Heart left ventricle (tissue), 16 donors: ENCODE results near the gene ATL2. TPM values are rescaled to one million over a fixed set of nuclear protein-coding genes. Genes with fewer than 3 reads are reported as not detected.
"Not testable (repeated sequence)": the region's sequence is repeated elsewhere in the genome, so short reads cannot be mapped to it uniquely, and the experiment has no call there.

Source experiments
- ATAC-seq, 4 donors: fragments of 200-7000 bp; cut with Tn5 transposase; one replicate each; pipeline ENCODE4 v1.9.1; 2020 to 2022; ENCODE audit warnings: moderate library complexity in 4 of 4, mild to moderate bottlenecking in 3 of 4, moderate number of reproducible peaks in 1 of 4
- DNase-seq, 5 donors: peaks; one replicate each; pipeline ENCODE4 v3.0.0-alpha.2; 2020
- H3K27ac ChIP-seq, 12 donors: fragments of 200-600 bp; sonication (generic) in 4 of 12; one replicate each; pipeline versions ENCODE4 v1.5.0 to v1.8.0; 2016 to 2022; ENCODE audit warnings: mild to moderate bottlenecking in 2 of 12
- H3K27me3 ChIP-seq, 9 donors: fragments of 200-600 bp; sonication (generic) in 2 of 9; one replicate each; pipeline versions ENCODE4 v1.5.1 to v1.8.0; 2016 to 2022; ENCODE audit warnings: mild to moderate bottlenecking in 3 of 9
- H3K36me3 ChIP-seq, 9 donors: fragments of 200-600 bp; sonication (generic) in 2 of 9; one replicate each; pipeline versions ENCODE4 v1.5.0 to v1.8.0; 2018 to 2022; ENCODE audit warnings: mild to moderate bottlenecking in 2 of 9
- H3K4me1 ChIP-seq, 12 donors: fragments of 200-600 bp; sonication (generic) in 4 of 12; one replicate each; pipeline versions ENCODE4 v1.5.0 to v1.8.0; 2016 to 2022; ENCODE audit warnings: mild to moderate bottlenecking in 3 of 12
- H3K4me3 ChIP-seq, 12 donors: fragments of 200-600 bp; sonication (generic) in 4 of 12; one replicate each; pipeline versions ENCODE4 v1.5.0 to v1.8.0; 2017 to 2022; ENCODE audit warnings: mild to moderate bottlenecking in 9 of 12, moderate library complexity in 4 of 12
- H3K9me3 ChIP-seq, 12 donors: fragments of 200-600 bp; sonication (generic) in 4 of 12; one replicate each; pipeline versions ENCODE4 v1.5.0 to v1.8.0; 2016 to 2022; ENCODE audit warnings: mild to moderate bottlenecking in 1 of 12
- POLR2A ChIP-seq, 2 donors: fragments of 450-650 bp; IDR thresholded peaks; one replicate each; pipeline ENCODE4 v1.6.1; 2017; ENCODE audit warnings: antibody characterized with exemption in 2 of 2, mild to moderate bottlenecking in 2 of 2, moderate library complexity in 2 of 2
- WGBS, 4 donors: extraction: QIAGEN DNeasy Blood & Tissue Kit in 2 of 4; methylation state at CpG; one replicate each; pipeline versions ENCODE4 v1.1.5 to v1.1.7; 2013 to 2018; 5-methylcytosine and 5-hydroxymethylcytosine counted together
- intact Hi-C, 10 donors: fragments of 100-400 bp; cut with DNase I; formaldehyde crosslinking; loops; one replicate each; pipeline versions ENCODE4 v1.11.1 to v1.14.2; 2022
- polyA plus RNA-seq, 2 donors: library from polyadenylated mRNA; stranded (reverse); fragments of 200-250 nt; gene quantifications; one replicate each; pipeline ENCODE4 v1.2.3, GENCODE V29; 2013
- total RNA-seq, 9 donors: library from RNA; depleted of rRNA in 2 of 9; stranded (reverse); fragments of >200 nt in 2 of 9; fragmentation: NEBNext Ultra II Directional in 3 of 9; extraction: Animal tissue kit (Norgen Biotek cat#: 25700) in 3 of 9; gene quantifications; one replicate each; pipeline versions ENCODE4 v1.1.0 to v1.2.4, GENCODE V29; 2016 to 2023
- TF ChIP-seq, protein P1 (sequence below), 12 donors: fragments of 200-600 bp; sonication (generic) in 4 of 12; IDR thresholded peaks; one replicate each; pipeline versions ENCODE4 v1.5.0 to v1.8.0; 2018 to 2022; ENCODE audit warnings: antibody characterized with exemption in 12 of 12, mild to moderate bottlenecking in 5 of 12
- donor health status: ischemic (EF 13 %, LVEDD 7.1; RV severe dilation, severe dysfunction).
- donor health status: healthy with polysubstance abuse.
- donor health status: DM: no; HTN: yes; CAD: no.
- donor health status: DM: no; HTN: no; CAD: no.
- donor health status: ischemic (EF 25% LVEDD 6.9; RV normal size, moderate dysfunction).
- donor health status: ischemic (EF 25% LVEDD 5.7; RV mildly dilated, moderate dysfunction).
- donor health status: healthy.
- donor health status: DM: yes; HTN: yes; CAD: no.
- donor health status: ischemic (EF 35%, LVEDD 5.7; RV mildly dilated, moderate dysfunction).
- donor health status: nonischemic (EF 11% LVEDD 7.7; RV severe dilation, severe dysfunction).
- donor health status: DM: yes; HTN: yes; CAD: no.
- donor health status: PGD.
- donor health status: ischemic (EF 29% LVEDD 5.4; RV normal size, mild dysfunction).
- donor health status: nonischemic (EF 23%, LVEDD 6.1; RV moderate dilation, normal function).

Gene ATL2
- total and polyA plus RNA-seq, 11 donors: 8.7 to 41.9 (median 30.4) TPM

DNA sequence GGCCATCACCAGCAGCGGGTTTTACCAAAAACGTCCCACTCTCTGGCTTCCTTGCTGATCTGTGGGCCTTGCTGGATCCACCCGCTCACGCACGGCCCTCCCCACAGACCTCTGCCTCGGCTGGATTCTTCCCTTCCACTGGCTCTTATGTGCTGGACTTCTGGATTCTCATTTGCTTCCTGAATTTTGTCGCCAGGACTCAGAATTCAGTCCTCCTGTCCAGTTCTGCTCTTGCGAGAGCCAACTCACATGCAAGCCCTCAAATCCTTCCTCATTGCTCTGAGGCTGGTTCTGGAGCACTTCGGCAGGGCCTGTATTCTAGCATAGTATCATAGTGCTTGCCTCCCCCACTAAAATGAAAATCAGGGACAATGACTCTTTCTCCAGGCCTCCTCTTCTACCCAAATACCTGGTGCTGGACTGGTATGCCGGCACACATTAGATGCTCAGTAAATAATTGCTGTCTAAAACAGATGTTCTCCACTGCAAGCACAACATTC is 115.5 kb downstream of the ATL2 start:
- H3K27ac ChIP-seq: peak overlapping the region in 4 of 12 donors; percentile 56 to 68 (median 62)
- WGBS, 4 donors: 83 to 91% (median 88%) methylated on average over 10 of the region's 10 CpGs
- no peaks in the 10 kb centered on the region for H3K36me3 ChIP-seq
- H3K9me3 ChIP-seq: no peaks in the 10 kb centered on the region
- peaks cover 0 to 45% (median 0%) of the 10 kb centered on the region in 12 donors for H3K4me1 ChIP-seq
- no peak overlapping the region for H3K4me3 ChIP-seq
- intact Hi-C loops: loop anchor here in 2 of 10 donors (10.0 kb wide), 2 partner anchors 107 to 137 kb away; no protein-coding TSS in a partner anchor
- DNase-seq: no peak
- no peak for ATAC-seq
- no peaks in the 10 kb centered on the region for H3K27me3 ChIP-seq
- TF ChIP-seq, protein P1, sequence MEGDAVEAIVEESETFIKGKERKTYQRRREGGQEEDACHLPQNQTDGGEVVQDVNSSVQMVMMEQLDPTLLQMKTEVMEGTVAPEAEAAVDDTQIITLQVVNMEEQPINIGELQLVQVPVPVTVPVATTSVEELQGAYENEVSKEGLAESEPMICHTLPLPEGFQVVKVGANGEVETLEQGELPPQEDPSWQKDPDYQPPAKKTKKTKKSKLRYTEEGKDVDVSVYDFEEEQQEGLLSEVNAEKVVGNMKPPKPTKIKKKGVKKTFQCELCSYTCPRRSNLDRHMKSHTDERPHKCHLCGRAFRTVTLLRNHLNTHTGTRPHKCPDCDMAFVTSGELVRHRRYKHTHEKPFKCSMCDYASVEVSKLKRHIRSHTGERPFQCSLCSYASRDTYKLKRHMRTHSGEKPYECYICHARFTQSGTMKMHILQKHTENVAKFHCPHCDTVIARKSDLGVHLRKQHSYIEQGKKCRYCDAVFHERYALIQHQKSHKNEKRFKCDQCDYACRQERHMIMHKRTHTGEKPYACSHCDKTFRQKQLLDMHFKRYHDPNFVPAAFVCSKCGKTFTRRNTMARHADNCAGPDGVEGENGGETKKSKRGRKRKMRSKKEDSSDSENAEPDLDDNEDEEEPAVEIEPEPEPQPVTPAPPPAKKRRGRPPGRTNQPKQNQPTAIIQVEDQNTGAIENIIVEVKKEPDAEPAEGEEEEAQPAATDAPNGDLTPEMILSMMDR (IDR thresholded peaks at IDR 0.05): no peak
- no peak for TF ChIP-seq POLR2A (IDR thresholded peaks at IDR 0.05)

- ATAC-seq: no peak
These were observed 116.1 kb downstream of the ATL2 start for GRCh38 chr2:38260972-38261371.

DNA sequence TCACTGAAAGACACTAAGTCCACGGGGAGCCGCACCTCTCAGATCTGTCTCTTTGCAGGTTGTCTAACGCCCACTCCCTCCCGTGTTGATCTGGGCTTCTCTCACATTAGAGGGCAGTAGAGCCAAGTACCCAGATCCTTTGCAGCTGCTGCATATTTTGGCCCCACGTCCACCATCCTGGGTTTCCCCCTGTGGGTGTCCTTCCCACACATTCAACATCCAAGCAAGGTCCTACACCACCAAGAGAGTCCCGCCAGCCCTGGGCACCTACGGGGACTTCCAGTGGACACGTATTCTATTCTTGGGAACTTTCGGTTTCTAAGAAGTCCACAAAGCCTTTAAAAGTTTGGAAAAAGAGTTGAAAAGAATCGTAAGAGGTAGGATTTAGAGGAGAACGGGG is 116.6 kb downstream of the ATL2 start:
- Histone ChIP-seq H3K9me3 (no peaks in the 10 kb centered on the region), H3K36me3 (no peaks in the 10 kb centered on the region), H3K4me1 (peaks cover 0 to 39% (median 0%) of the 10 kb centered on the region in 12 donors), H3K4me3 (peak overlapping the region in 3 of 12 donors; percentile 1 to 29 (median 20)), H3K27ac (peak overlapping the region in 5 of 12 donors; percentile 1 to 68 (median 66)), H3K27me3 (no peaks in the 10 kb centered on the region)
- WGBS, 4 donors: 69 to 79% (median 74%) methylated on average over 11 of the region's 11 CpGs
- TF ChIP-seq, protein P1 (IDR thresholded peaks at IDR 0.05): no peak
- TF ChIP-seq POLR2A (IDR thresholded peaks at IDR 0.05): no peak
- ATAC-seq (peak in 1 of 4 donors; percentile 59), DNase-seq (peak in 1 of 5 donors; percentile 36)
- intact Hi-C loops: loop anchor here in 2 of 10 donors (10.0 kb wide), 2 partner anchors 106 to 136 kb away; no protein-coding TSS in a partner anchor

More at GRCh38 chr2:38260972-38261371, 116.1 kb downstream of the ATL2 start:
- intact Hi-C loops: loop anchor here in 2 of 10 donors (10.0 kb wide), 2 partner anchors 106 to 136 kb away; no protein-coding TSS in a partner anchor
- no peak for TF ChIP-seq POLR2A (IDR thresholded peaks at IDR 0.05)
- TF ChIP-seq, protein P1 (IDR thresholded peaks at IDR 0.05): no peak
- Histone ChIP-seq H3K4me1 (peaks cover 0 to 44% (median 0%) of the 10 kb centered on the region in 12 donors), H3K36me3 (no peaks in the 10 kb centered on the region), H3K27ac (peak overlapping the region in 5 of 12 donors; percentile 1 to 68 (median 66)), H3K9me3 (no peaks in the 10 kb centered on the region), H3K27me3 (no peaks in the 10 kb centered on the region), H3K4me3 (peak overlapping the region in 2 of 12 donors; percentile 20 to 29)
- 61 to 78% (median 68%) methylated on average over 2 of the region's 2 CpGs for WGBS, 4 donors
- no peak for DNase-seq

DNA sequence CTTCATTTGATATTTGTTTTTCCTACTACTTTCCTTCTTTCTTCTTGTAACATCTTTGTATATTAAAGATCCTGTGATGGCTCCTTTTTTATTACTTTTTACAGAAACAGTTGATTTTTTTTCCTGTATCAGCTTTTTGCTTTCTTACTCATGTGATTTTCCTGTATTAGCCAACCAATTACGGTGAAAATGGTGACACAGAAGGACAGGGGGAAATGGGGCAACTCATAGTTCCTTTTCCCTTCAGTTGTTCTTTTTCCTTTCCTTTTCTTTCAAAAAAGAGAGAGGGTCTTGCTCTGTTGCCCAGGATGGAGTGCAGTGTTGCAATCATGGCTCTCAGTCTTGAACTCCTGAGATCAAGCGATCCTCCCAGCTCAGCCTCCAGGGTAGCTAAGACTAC is 117.8 kb downstream of the ATL2 start:
- TF ChIP-seq, protein P1 (IDR thresholded peaks at IDR 0.05): no peak
- TF ChIP-seq POLR2A (IDR thresholded peaks at IDR 0.05): no peak
- Histone ChIP-seq H3K27ac (no peak overlapping the region), H3K9me3 (no peaks in the 10 kb centered on the region), H3K4me1 (peaks cover 0 to 28% (median 0%) of the 10 kb centered on the region in 12 donors), H3K36me3 (no peaks in the 10 kb centered on the region), H3K4me3 (no peak overlapping the region), H3K27me3 (no peaks in the 10 kb centered on the region)
- 86 to 94% (median 90%) methylated on average over 2 of the region's 2 CpGs for WGBS, 4 donors
- ATAC-seq (no peak), DNase-seq (no peak)
- intact Hi-C loops: no loop called here

DNA sequence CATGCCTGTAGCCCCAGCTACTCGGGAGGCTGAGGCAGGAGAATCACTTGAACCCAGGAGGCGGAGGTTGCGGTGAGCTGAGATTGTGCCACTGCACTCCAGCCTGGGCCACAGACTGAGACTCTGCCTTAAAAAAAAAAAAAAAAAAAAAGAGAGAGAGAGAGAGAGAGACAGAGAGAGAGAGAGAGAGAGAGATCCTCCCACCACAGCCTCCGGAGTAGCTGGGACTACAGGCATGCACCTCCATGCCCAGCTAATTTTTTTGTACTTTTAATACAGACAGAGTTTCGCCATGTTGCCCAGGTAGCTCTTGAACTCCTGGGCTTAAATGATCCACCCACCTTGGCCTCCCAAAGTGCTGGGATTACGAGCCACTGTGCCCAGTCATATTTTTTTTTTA is 119.4 kb downstream of the ATL2 start:
- H3K9me3 ChIP-seq, H3K4me3 ChIP-seq, H3K27me3 ChIP-seq, H3K27ac ChIP-seq, H3K36me3 ChIP-seq, ATAC-seq, DNase-seq, intact Hi-C loops: not testable (repeated sequence)
- 91 to 96% (median 93%) methylated on average over 6 of the region's 6 CpGs for WGBS, 4 donors
- H3K4me1 ChIP-seq: peaks cover 0 to 22% (median 0%) of the 10 kb centered on the region in 12 donors
